Left lung (tissue), 10 donors: ENCODE measurements around the gene BBX. TPM values are rescaled to one million over a fixed set of nuclear protein-coding genes. Genes with fewer than 3 reads are reported as not detected.

ENCODE experiments used
- ATAC-seq: fragments of 200-7000 bp; cut with Tn5 transposase; one replicate; pipeline ENCODE4 v1.9.1; 2020; ENCODE audit warnings: moderate library complexity
- DNase-seq, 4 donors: peaks; one replicate each; pipeline ENCODE4 v3.0.0-alpha.2; 2013 to 2020
- H3K27ac ChIP-seq, 2 donors: fragments of 200-600 bp; sonication (generic) in 1 of 2; one replicate each; pipeline versions ENCODE4 v1.5.0 to v1.8.0; 2020 to 2021
- H3K27me3 ChIP-seq, 2 donors: fragments of 200-600 bp; sonication (generic) in 1 of 2; one replicate each; pipeline versions ENCODE4 v1.5.0 to v1.8.0; 2020 to 2021
- H3K36me3 ChIP-seq, 2 donors: fragments of 200-600 bp; sonication (generic) in 1 of 2; one replicate each; pipeline versions ENCODE4 v1.5.0 to v1.8.0; 2020 to 2021
- H3K4me1 ChIP-seq, 2 donors: fragments of 200-600 bp; one replicate each; pipeline ENCODE4 v1.8.0; 2021
- H3K4me3 ChIP-seq, 2 donors: fragments of 200-600 bp; sonication (generic) in 1 of 2; one replicate each; pipeline versions ENCODE4 v1.5.0 to v1.8.0; 2020 to 2021; ENCODE audit warnings: mild to moderate bottlenecking in 1 of 2
- H3K9me3 ChIP-seq, 2 donors: fragments of 200-600 bp; sonication (generic) in 1 of 2; one replicate each; pipeline versions ENCODE4 v1.5.0 to v1.8.0; 2020 to 2021
- CTCF ChIP-seq, 2 donors: fragments of 200-600 bp; sonication (generic) in 1 of 2; IDR thresholded peaks; one replicate each; pipeline versions ENCODE4 v1.5.0 to v1.8.0; 2021; ENCODE audit warnings: antibody characterized with exemption in 2 of 2
- intact Hi-C, 2 donors: fragments of 100-400 bp; cut with DNase I; formaldehyde crosslinking; loops; one replicate each; pipeline versions ENCODE4 v1.11.2 to v1.14.2; 2022
- polyA plus RNA-seq, 6 donors: library from polyadenylated mRNA; unstranded; fragments of 120-200 nt; gene quantifications; one replicate each; pipeline ENCODE4 v1.2.1, GENCODE V29; 2013; ENCODE audit not compliant: insufficient read length in 6 of 6
- total RNA-seq, 2 donors: library from RNA; stranded (reverse); fragmentation: NEBNext Ultra II Directional; extraction: Animal tissue kit (Norgen Biotek cat#: 25700); gene quantifications; one replicate each; pipeline ENCODE4 v1.2.1, GENCODE V29; 2021
- donor health status: DM: no; HTN: yes; CAD: no.
- donor health status: DM: no; HTN: no; CAD: no.

BBX gene
- total and polyA plus RNA-seq, 8 donors = 43.0 to 67.1 (median 53.3) TPM

- no peaks in the 10 kb centered on the region for H3K4me1 ChIP-seq
- DNase-seq = no peak
- intact Hi-C loops = no loop called here
- H3K4me3 ChIP-seq = no peak overlapping the region
- H3K9me3 ChIP-seq = no peaks in the 10 kb centered on the region
- no peaks in the 10 kb centered on the region for H3K27me3 ChIP-seq
- no peaks in the 10 kb centered on the region for H3K36me3 ChIP-seq
- TF ChIP-seq CTCF (IDR thresholded peaks at IDR 0.05) = no peak
- H3K27ac ChIP-seq = no peak overlapping the region
- no peak for ATAC-seq
Observed at GRCh38 chr3:107619549-107619948, 96.8 kb downstream of the BBX start.

- Histone ChIP-seq H3K4me1 (no peaks in the 10 kb centered on the region), H3K9me3 (no peaks in the 10 kb centered on the region), H3K4me3 (no peak overlapping the region), H3K36me3 (no peaks in the 10 kb centered on the region), H3K27ac (no peak overlapping the region), H3K27me3 (no peaks in the 10 kb centered on the region)
- no peak for ATAC-seq
- intact Hi-C loops = no loop called here
- TF ChIP-seq CTCF (IDR thresholded peaks at IDR 0.05) = no peak
- no peak for DNase-seq
Observed at GRCh38 chr3:107620534-107620933, 97.8 kb downstream of the BBX start.

GRCh38 chr3:107621465-107621864, 98.7 kb downstream of the BBX start:
- Histone ChIP-seq H3K27ac (no peak overlapping the region), H3K36me3 (no peaks in the 10 kb centered on the region), H3K4me3 (no peak overlapping the region), H3K9me3 (no peaks in the 10 kb centered on the region), H3K4me1 (no peaks in the 10 kb centered on the region), H3K27me3 (no peaks in the 10 kb centered on the region)
- DNase-seq = no peak
- no peak for ATAC-seq
- TF ChIP-seq CTCF (IDR thresholded peaks at IDR 0.05) = no peak
- intact Hi-C loops = no loop called here

- no peak for DNase-seq
- H3K27me3 ChIP-seq = no peaks in the 10 kb centered on the region
- ATAC-seq = no peak
- no peaks in the 10 kb centered on the region for H3K9me3 ChIP-seq
- no peak overlapping the region for H3K4me3 ChIP-seq
- TF ChIP-seq CTCF (IDR thresholded peaks at IDR 0.05) = no peak
- no peak overlapping the region for H3K27ac ChIP-seq
- intact Hi-C loops = no loop called here
- H3K4me1 ChIP-seq = peaks cover 5 to 13% of the 10 kb centered on the region in 2 donors
- H3K36me3 ChIP-seq = no peaks in the 10 kb centered on the region
Observed at GRCh38 chr3:107627962-107628542, 105.3 kb downstream of the BBX start.

GRCh38 chr3:107629566-107629965, 106.8 kb downstream of the BBX start:
- intact Hi-C loops = no loop called here
- DNase-seq (no peak), ATAC-seq (no peak)

More at GRCh38 chr3:107629566-107629965, 106.8 kb downstream of the BBX start:
- no peak overlapping the region for H3K4me3 ChIP-seq
- H3K27ac ChIP-seq = no peak overlapping the region
- peaks cover 5 to 19% of the 10 kb centered on the region in 2 donors for H3K4me1 ChIP-seq
- no peak for TF ChIP-seq CTCF (IDR thresholded peaks at IDR 0.05)
- H3K36me3 ChIP-seq = no peaks in the 10 kb centered on the region
- H3K27me3 ChIP-seq = no peaks in the 10 kb centered on the region
- H3K9me3 ChIP-seq = no peaks in the 10 kb centered on the region
